HG02759 (cell line): Measurements from ENCODE around the gene DAP3.
"Not testable (repeated sequence)": the region's sequence is repeated elsewhere in the genome, so short reads cannot be mapped to it uniquely, and the experiment has no call there.

Experiments used
- ATAC-seq: cut with Tn5 transposase; IDR thresholded peaks from one replicate; pipeline ENCODE4 v1.9.1; 2021; ENCODE audit warnings: mild to moderate bottlenecking, moderate library complexity; ENCODE audit not compliant: unreplicated experiment

Gene DAP3

DNA sequence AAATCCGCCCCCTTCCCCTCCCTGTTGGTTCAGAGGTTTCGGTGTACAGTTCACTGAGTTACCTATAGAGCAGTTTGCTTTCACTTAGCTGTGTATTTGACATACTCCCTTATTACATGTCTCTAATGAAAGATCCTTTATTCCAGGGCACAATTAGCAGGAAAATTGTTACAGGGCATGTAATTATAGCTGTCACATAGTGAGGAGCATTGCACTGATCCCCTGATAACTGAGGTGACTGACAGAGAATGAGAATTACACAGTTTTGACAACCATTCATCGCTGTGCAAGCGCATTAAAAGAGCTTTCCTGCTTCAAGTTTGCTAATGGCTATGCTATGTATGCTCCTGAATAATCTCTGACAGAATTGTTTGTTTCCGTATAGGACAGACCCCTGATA is 26.9 kb downstream of the DAP3 start:
- ATAC-seq = no peak

DNA sequence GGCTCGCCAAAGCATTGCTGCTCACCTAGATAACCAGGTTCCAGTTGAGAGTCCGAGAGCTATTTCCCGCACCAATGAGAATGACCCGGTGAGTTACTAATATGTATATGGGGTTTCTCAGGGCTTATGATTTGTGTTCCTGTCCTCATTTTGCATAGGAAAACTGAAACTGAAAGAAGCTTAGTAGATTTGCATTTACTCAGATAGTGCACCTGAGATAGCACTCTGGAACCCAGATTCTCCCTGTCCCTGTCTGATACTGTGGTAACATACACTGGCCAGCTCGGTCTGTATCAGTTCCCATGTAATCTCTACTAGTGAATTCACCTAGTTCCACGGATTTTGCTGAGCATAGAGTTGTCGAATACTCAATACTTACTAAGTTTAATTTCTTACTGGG is 28.1 kb downstream of the DAP3 start:
- ATAC-seq = no peak

DNA sequence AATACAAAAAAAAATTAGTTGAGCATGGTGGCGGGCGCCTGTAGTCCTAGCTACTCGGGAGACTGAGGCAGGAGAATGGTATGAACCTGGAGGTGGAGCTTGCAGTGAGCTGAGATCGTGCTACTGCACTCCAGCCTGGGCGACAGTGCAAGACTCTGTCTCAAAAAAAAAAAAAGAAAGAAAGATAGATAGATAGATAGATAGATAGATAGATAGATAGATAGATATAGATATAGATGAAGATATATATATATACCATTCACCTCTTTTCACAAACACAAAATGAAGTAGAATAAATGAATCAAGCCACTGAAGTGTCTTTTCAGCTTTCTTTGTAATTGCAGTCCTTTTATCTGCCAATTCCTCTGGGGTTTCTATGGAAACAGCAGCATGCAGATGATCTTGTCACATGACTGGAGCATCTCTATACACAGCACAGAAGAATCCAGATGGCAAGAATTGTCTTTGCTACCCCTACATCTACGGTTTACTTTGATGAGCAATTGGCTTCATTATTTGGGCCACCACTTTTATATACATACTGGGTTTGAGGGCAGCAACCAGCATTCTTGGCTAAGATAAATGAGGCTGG is 29.7 kb downstream of the DAP3 start:
- ATAC-seq = not testable (repeated sequence)

DNA sequence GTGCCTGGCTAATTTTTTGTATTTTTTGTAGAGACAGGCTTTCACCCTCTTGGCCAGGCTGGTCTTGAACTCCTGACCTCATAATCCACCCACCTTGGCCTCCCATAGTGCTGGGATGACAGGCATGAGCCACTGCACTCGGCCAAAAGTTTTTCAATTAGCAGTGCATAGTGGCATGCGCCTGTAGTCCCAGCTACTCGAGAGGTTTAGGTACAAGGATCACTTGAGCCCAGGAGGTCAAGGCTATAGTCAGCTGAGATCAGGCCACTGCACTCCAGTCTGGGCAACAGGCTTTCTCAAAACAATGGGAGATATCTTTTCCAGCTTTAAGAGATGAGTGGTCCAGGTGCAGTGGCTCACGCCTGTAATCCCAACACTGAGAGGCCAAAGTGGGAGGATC is 30.8 kb downstream of the DAP3 start:
- ATAC-seq = no peak

DNA sequence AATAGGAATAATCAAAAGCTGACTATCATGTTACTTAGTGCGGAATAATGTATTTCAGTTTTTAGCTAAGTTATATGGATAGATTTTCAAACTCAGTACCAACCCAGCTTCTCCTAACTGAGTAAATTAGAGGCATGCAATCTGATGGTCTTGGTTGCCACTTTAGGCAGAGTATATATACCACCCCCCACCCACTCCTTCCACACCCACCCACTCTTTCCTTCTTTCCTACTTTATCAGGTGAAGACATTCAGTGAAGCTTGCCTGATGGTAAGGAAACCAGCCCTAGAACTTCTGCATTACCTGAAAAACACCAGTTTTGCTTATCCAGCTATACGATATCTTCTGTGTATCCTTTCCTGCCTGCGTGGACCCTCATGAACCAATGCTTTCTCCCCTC is 36.3 kb downstream of the DAP3 start:
- ATAC-seq = no peak

DNA sequence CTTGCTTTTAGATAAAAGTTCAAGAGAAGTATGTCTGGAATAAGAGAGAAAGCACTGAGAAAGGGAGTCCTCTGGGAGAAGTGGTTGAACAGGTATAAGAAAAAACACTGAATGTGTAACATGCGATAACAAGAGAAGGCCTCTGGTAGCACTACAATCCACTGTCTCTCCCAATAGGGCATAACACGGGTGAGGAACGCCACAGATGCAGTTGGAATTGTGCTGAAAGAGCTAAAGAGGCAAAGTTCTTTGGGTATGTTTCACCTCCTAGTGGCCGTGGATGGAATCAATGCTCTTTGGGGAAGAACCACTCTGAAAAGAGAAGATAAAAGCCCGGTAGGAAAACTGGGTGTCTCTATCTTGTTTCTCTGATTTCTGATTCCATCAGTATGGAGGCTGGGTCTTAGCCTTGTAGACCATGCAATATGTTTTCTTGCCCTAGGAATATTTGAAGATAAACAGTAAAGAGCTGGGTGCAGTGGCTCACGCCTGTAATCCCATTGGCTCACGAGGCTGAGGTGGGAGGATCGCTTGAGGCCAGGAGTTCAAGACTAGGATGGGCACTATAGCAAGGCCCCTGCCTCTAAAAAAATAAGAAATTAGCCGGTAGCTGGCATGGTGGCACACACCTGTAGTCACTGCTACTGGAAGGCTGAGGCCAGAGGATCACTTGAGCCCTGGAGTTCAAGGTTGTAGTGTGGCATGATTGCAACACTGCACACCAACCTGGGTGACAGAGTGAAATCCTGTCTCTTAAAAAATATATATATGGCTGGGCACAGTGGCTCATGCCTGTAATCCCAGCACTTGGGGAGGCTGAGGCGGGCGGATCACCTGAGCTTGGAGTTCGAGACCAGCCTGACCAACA is 40.4 kb downstream of the DAP3 start:
- ATAC-seq = no peak

DNA sequence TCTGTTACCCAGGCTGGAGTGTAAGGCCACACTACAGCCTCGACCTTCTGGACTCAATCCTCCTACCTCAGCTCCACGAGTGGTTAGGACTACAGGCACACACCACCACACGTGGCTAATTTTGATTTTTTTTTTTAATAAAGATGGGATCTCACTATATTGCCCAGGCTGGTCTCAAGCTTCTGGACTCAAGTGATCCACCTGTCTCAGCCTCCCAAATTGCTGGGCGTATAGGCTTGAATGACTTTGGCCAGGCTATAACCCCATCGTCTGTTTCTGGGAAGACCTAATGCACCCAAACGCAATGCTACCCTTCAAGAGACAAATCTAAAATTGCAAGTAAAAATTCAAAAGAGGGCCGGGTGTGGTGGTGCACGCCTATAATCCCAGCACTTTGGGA is 52.1 kb downstream of the DAP3 start:
- no peak for ATAC-seq

DNA sequence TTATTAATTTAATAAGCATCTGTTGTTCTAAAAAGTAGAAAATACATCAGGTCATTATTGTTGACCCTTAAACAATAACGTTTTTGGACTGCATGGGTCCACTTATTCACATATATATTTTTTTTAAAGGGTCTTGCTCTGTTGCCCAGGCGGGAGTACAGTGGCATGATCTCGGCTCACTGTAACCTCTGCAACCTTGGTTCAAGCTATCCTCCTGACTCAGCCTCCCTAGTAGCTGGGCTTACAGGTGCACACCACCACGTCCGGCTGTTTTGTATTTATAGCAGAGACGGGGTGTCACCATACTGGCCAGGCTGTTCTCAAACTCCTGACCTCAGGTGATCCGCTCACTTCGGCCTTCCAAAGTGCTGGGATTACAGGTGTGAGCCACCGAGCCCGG is 53.0 kb downstream of the DAP3 start:
- no peak for ATAC-seq

DNA sequence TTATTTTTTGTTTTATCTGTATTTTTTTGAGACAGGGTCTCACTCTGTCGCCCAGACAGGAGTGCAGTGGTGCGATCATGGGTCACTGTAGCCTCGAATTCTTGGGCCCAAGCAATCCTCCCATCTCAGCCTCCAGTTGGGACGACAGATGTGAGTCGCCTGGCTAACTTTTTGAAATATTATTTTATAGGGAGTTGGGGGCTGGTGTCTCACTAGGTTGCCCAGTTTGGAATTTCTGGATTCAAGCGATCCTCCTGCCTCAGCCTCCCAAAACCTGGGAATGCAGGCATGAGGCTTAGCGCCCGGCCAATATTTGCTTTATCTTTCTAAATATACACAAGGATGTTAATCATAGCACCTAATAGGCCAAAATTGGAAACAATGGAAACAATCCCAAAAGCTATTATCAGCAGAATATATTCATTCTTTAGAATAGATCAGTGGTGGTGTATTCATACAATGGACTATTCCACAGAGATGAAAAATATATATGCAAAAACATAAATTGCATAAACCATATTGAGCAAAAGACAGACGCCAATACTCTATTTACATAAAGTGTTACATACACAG is 55.9 kb downstream of the DAP3 start:
- no peak for ATAC-seq

DNA sequence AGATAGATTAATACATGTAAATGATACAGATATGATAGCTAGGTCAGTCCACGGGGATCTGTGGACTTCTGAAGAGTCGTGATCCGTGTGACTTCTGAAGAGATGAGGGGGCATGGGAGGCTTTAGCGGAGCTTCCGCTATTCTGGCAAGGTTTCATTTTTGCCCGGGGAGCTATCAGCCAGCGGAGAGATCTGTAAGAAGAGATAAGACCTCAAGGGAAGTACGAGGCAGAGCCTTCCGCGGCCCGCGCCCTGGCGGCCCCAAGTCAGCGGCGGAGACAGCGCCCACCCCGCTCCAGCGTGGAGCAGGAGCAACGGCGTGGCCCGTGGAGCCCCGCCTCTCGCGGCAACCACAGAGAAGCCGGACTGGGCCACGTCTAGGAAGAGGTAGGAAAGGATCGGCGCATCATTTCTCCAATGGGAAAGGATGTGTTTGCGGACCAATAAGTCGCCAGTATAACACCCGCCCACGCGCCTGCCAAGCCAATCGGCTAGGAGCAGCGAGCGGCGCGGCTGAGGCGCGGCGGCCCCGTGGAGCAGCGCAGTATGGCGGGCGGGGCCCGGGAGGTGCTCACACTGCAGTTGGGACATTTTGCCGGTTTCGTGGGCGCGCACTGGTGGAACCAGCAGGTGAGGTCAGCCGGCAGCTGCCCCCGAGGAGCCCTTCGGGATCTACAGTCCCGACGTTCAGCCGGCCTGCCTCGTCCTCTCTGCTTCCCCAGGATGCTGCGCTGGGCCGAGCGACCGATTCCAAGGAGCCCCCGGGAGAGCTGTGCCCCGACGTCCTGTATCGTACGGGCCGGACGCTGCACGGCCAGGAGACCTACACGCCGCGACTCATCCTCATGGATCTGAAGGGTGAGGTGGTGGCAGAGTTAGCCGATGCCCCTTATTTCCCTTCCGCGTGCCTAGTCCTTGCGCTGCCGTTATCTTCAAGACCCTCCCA is 56.7 kb downstream of the DAP3 start:
- ATAC-seq = peak; percentile 92

DNA sequence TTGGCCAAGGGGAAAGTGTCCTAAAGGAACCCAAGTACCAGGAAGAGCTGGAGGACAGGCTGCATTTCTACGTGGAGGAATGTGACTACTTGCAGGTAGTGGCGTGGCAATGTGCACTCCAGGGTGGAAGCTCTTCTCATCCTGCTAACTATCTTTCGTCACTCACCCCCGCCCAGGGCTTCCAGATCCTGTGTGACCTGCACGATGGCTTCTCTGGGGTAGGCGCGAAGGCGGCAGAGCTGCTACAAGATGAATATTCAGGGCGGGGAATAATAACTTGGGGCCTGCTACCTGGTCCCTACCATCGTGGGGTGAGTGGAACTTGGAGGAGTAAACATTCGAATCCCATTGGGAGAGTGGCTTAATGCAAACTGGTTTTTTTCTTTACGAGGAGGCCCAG is 58.7 kb downstream of the DAP3 start:
- ATAC-seq = not testable (repeated sequence)

DNA sequence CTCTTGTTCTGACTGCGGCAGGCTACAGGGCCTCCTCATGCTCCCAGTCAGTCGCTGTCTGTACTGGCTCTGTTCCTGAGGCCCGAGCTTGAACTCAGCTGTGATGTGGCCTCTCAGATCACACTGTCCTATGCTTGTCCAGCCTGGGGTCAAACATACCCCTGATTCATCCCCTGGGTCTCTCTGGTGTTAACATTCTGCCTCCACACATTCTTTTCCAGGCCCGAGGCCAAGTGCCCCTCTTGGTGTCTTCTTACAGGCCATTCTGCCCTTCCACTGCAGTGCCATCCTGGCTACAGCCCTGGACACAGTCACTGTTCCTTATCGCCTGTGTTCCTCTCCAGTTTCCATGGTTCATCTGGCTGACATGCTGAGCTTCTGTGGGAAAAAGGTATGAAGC is 59.2 kb downstream of the DAP3 start:
- not testable (repeated sequence) for ATAC-seq

DNA sequence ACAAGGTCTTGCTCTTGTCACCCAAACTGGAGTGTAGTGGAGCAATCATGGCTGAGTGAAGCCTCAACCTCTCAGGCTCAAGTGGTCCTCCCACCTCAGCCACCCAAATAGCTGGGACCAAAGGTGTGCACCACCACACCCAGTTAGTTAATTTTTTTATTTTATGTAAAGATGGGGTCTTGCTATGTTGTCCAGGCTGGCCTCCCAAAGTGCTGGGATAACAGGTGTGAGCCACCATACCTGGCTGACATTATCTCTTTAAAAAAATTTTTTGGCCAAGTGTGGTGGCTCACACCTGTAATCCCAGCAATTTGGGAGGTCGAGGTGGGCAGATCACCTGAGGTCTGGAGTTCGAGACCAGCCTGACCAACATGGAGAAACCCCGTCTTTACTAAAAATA is 70.1 kb downstream of the DAP3 start:
- not testable (repeated sequence) for ATAC-seq

DNA sequence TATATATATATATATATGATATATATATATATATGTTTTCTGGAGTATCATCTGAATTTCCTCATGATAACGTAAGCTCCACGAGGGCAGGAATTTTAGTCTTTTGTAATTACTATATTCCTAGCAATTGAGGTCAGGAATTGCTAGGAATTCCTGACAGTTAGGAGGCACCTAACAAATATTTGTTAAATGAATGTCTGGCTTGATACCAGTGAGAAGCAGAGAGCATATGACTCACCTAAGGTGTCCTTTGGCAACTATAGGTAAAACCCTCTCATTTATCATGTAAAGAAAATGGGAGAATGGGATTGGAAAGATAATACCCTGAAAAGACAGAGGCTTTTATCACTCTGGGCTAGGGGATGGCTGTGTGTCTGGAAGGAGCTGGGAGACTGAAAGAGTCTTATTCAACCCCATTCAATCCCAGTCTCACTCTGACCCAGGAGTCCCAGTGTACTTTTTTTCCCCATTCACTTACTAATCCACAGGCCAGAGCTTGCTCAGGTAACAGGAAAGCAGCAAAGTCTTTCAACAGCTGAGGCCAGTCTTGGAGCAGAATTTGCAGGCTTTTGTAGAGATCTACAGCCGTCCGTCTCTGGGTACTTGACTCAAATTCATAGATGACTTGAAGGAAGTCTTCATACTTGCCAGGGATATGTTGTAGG is 71.2 kb downstream of the DAP3 start:
- no peak for ATAC-seq

DNA sequence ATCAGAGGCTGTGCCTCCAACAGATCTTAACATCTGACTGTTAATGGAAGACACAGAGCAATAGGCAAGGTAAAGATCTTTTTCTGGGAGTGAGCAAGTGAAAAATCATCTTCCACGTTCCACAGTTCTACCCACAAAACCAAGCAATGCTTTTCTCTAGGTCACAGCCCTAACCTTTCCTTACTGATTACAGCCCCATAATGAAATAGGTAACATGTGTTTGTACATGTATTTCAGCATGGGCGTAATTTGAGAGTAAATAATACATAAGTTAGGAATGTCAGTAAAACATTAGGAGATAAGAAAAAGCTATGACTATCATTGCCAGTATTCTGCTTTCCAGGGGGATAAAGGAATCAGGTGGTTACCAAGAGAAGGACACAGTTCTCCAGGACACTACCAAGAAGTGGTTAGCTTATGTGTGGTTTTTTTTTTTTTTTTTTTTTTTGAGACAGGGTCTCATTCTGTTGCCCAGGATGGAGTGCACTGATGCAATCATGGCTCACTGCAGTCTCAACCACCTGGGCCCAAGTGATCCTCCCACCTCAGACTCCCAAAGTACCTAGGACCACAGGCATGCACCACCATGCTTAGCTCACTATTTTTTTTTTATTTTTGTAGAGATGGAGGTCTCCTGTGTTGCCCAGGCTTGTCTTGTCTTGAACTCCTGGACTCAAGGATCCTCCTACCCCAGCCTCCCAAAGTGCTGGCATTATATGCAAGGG is 72.0 kb downstream of the DAP3 start:
- no peak for ATAC-seq

DNA sequence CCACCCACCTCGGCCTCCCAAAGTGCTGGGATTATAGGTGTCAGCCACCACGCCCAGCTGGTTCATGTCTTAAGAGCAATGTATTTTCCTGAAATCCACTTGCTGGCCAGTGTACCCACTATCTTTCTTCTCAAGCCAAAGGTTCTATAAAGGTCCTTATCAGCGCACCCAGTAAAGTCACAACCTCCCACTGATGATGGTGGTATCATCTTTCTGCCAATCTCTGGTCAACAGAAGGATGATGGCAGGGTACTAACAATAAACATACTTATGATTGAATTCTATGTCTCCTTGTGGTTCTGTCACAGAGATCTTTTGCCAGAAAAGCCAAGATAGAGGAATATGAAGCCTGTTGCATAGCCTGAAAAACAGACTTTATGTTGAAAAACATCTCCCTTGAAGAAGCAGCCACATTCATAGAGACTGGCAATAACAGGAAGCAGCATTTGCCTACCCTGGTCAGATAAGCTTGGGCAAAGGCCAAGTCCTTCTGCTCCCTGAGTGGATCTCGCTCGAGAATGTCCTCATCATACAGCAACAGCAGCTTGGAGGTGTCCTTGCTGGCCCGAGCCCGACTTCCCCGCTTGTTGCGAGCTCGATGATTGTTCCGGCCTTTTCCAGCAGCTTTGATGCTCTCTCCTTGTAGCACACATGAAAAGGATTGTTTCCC is 73.0 kb downstream of the DAP3 start:
- no peak for ATAC-seq

DNA sequence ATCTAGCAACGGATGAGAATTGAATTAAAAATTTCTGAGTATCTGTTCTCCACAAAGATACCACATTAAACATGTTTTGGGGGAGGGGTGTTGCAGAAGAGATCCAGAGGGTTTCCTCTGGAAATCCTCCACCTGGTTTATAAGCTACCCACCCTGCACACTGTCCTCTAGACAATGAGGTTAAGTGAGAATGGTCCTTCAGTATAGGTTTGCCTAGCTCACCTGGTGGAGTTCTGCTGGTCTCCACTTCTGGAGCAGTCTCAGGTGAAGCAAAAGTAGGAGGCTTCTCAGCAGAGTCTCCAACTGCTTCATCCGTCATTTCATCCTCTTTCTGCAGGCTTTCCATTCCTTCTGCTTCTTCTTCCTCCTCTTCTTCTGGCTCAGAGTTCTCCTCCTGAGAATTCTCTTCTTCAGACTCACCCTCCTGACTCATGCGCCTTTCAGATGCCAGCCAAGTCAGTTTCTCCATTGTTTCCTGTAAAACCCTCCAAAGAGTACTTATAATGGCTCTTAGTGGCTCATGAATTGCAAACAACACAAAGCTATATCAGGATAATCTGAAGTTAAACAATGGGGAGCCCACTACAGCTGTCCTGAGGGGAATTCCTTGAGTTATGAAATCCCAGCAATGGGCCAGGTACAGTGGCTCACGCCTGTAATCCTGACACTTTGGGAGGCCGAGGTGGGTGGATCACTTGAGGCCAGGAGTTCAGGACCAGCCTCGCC is 74.4 kb downstream of the DAP3 start:
- ATAC-seq = not testable (repeated sequence)

DNA sequence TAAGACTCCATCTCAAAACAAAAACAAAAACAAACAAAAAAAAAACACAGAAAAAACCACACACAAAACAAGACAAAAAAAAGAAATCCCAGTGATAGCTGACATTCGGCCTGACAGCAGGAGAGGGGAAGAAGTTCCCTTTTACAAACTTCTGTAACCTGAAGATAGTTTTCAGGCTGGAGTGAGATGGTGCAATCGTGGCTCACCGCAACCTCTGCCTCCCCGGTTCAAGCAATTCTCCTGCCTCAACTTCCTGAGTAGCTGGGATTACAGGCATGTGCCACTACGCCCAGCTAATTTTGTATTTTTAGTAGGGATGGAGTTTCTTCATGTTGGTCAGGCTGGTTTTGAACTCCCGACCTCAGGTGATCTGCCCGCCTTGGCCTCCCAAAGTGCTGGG is 75.1 kb downstream of the DAP3 start:
- not testable (repeated sequence) for ATAC-seq
